ENCODE data around the gene RAB35. TPM values are rescaled to one million over a fixed set of nuclear protein-coding genes. Genes with fewer than 3 reads are reported as not detected.

Gene RAB35
- total RNA-seq, 2 experiments from 2014 or later, result 38.2 to 41.5 TPM

GRCh38 chr12:120064054-120064940, 52.3 kb downstream of the RAB35 start:
- Mint-ChIP-seq H3K4me3 (no peak overlapping the region), H3K27me3 (no peaks in the 10 kb centered on the region), H3K9me3 (no peaks in the 10 kb centered on the region), H3K4me1 (ENCODE audit: low read depth) (peaks cover 17% of the 10 kb centered on the region), H3K27ac (no peak overlapping the region), H3K36me3 (ENCODE audit: low read depth) (peaks cover 45% of the 10 kb centered on the region)
- no peak for ATAC-seq
- ChIA-PET CTCF (interaction anchor here (1.3 to 1.5 kb wide), 3 partner anchors 8 to 23 kb away, joined by 4 to 5 read pairs (median 4); no protein-coding TSS in a partner anchor), POLR2A (interaction anchor here (0.9 to 1.0 kb wide), 3 partner anchors 16 to 227 kb away, joined by 3 to 4 read pairs (median 3); partner anchors contain the start of gene RNU4-2)
- no peak for DNase-seq
- intact Hi-C loops (cut with micrococcal nuclease), result no loop called here
- TF ChIP-seq CTCF (IDR thresholded peaks at IDR 0.05), result no peak

- intact Hi-C loops (cut with micrococcal nuclease), result no loop called here
- peaks cover 17% of the 10 kb centered on the region for H3K4me1 Mint-ChIP-seq (ENCODE audit: low read depth)
- no peak for ATAC-seq
- H3K27me3 Mint-ChIP-seq, result no peaks in the 10 kb centered on the region
- no peak for TF ChIP-seq CTCF (IDR thresholded peaks at IDR 0.05)
- no peaks in the 10 kb centered on the region for H3K9me3 Mint-ChIP-seq
- peak overlapping the region; percentile 2 for H3K27ac Mint-ChIP-seq
- ChIA-PET POLR2A (no interaction called here), CTCF (interaction anchor here (0.5 to 1.5 kb wide), 4 partner anchors 9 to 508 kb away, joined by 3 to 5 read pairs (median 4); no protein-coding TSS in a partner anchor)
- H3K4me3 Mint-ChIP-seq, result no peak overlapping the region
- no peak for DNase-seq
- peaks cover 46% of the 10 kb centered on the region for H3K36me3 Mint-ChIP-seq (ENCODE audit: low read depth)
Observed at GRCh38 chr12:120062976-120063579, 53.5 kb downstream of the RAB35 start.

- H3K4me3 Mint-ChIP-seq, result no peak overlapping the region
- no peaks in the 10 kb centered on the region for H3K27me3 Mint-ChIP-seq
- no peak overlapping the region for H3K27ac Mint-ChIP-seq
- DNase-seq (no peak), ATAC-seq (no peak)
- ChIA-PET POLR2A (no interaction called here), CTCF (no interaction called here)
- H3K4me1 Mint-ChIP-seq (ENCODE audit: low read depth), result peaks cover 17% of the 10 kb centered on the region
- intact Hi-C loops (cut with micrococcal nuclease), result no loop called here
- TF ChIP-seq CTCF (IDR thresholded peaks at IDR 0.05), result no peak
- peaks cover 41% of the 10 kb centered on the region for H3K36me3 Mint-ChIP-seq (ENCODE audit: low read depth)
- no peaks in the 10 kb centered on the region for H3K9me3 Mint-ChIP-seq
Observed at GRCh38 chr12:120061575-120062214, 54.9 kb downstream of the RAB35 start.

GRCh38 chr12:120060717-120061116, 55.8 kb downstream of the RAB35 start:
- TF ChIP-seq CTCF (IDR thresholded peaks at IDR 0.05), result no peak
- Mint-ChIP-seq H3K27me3 (no peaks in the 10 kb centered on the region), H3K36me3 (ENCODE audit: low read depth) (peaks cover 32% of the 10 kb centered on the region), H3K4me3 (no peak overlapping the region), H3K9me3 (no peaks in the 10 kb centered on the region), H3K27ac (no peak overlapping the region), H3K4me1 (ENCODE audit: low read depth) (peaks cover 17% of the 10 kb centered on the region)
- intact Hi-C loops (cut with micrococcal nuclease), result no loop called here
- CTCF ChIA-PET, result interaction anchor here (0.9 to 1.5 kb wide), 2 partner anchors 26 to 138 kb away, joined by 3 read pairs; no protein-coding TSS in a partner anchor
- ATAC-seq, result no peak
- POLR2A ChIA-PET, result interaction anchor here (0.6 to 0.8 kb wide), 2 partner anchors 12 to 152 kb away, joined by 3 read pairs; no protein-coding TSS in a partner anchor
- no peak for DNase-seq
